IMR-90 (cell line): ENCODE results near the gene BCAS3.

Experiments used
- CEBPB ChIP-seq: IDR thresholded peaks from 2 replicates; pipeline ENCODE4 v1.6.1; 2012; ENCODE audit warnings: low read depth, low read length, improper control_type of control experiment
- CHD1 ChIP-seq: IDR thresholded peaks from 2 replicates; pipeline ENCODE4 v1.6.1; 2012; ENCODE audit warnings: low read depth, low read length, improper control_type of control experiment
- MAFK ChIP-seq: IDR thresholded peaks from 2 replicates; pipeline ENCODE4 v1.6.1; 2012; ENCODE audit warnings: low read depth, low read length, improper control_type of control experiment
- POLR2A ChIP-seq: IDR thresholded peaks from 2 replicates; pipeline ENCODE4 v1.6.1; 2012; ENCODE audit warnings: mild to moderate bottlenecking, low read depth, low read length
- RAD21 ChIP-seq: IDR thresholded peaks from 2 replicates; pipeline ENCODE4 v1.6.1; 2012; ENCODE audit warnings: low read length, improper control_type of control experiment
- RCOR1 ChIP-seq: IDR thresholded peaks from 2 replicates; pipeline ENCODE4 v1.6.1; 2012; ENCODE audit warnings: mild to moderate bottlenecking, low read length, improper control_type of control experiment; ENCODE audit not compliant: insufficient replicate concordance
- RFX5 ChIP-seq: IDR thresholded peaks from 2 replicates; pipeline ENCODE4 v1.8.0; 2012; ENCODE audit warnings: low read depth, mild to moderate bottlenecking, low read length, moderate library complexity
- SMC3 ChIP-seq: fragments of 150-350 bp; IDR thresholded peaks from 2 replicates; pipeline ENCODE4 v1.6.1; 2016; ENCODE audit warnings: low read depth, mild to moderate bottlenecking, antibody characterized with exemption, low read length, moderate library complexity
- TF ChIP-seq, protein P1 (sequence below): fragments of 150-350 bp; IDR thresholded peaks from 2 replicates; pipeline ENCODE4 v1.6.1; 2016; ENCODE audit warnings: low read depth, mild to moderate bottlenecking, low read length, moderate library complexity, borderline replicate concordance
- TF ChIP-seq, protein P2 (sequence below): conservative IDR thresholded peaks from 2 replicates; pipeline ENCODE4 v1.5.1; 2012; ENCODE audit warnings: mild to moderate bottlenecking, low read depth, low read length, improper control_type of control experiment

DNA sequence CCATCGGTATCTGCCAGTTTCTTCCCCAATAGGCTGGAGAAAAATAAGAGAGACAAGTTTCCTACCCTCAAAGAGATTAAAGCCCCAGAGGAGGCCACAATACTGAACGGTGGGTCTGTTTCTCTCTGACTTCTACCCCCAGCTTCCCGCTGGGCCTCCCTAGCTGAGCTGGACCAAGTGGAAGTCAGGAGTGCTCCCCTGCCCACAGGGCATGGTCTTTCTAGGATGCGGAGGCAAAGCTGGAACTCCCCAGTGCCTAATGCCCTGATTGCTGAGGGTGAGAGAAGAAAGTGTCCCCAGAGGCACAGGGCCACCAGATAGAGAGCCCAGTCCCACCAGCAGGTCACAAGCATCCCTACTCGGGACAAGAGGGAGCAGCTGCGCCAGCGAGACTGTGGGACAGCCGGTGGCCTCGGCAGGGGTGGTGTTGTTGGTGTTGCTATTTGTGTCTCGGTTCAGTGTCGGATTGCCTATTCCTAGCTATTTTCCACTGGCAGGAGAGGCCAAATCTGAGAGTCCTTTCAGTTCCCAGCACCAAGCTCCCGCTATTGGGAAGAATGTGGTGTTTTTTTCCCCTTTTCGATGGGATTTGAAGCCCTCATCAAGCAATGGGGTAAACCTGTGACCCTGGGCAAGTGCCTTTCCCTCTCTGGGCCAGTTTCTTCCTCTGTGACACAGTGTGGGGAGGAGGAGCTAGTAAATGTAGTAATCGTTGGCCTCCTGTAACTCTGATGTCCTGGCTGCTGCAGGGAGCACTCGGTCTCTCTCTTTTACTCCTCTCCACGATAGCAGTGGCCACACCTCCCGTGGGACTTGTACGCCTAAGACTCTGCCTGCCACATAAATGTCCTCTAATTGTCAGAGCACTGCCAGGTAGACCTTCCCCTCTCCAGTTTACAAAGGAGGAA lies 699.5 kb downstream of the BCAS3 start:
- TF ChIP-seq, protein P1, sequence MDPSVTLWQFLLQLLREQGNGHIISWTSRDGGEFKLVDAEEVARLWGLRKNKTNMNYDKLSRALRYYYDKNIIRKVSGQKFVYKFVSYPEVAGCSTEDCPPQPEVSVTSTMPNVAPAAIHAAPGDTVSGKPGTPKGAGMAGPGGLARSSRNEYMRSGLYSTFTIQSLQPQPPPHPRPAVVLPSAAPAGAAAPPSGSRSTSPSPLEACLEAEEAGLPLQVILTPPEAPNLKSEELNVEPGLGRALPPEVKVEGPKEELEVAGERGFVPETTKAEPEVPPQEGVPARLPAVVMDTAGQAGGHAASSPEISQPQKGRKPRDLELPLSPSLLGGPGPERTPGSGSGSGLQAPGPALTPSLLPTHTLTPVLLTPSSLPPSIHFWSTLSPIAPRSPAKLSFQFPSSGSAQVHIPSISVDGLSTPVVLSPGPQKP: no peak
- TF ChIP-seq POLR2A (no peak), CEBPB (no peak), RFX5 (no peak), SMC3 (no peak), RAD21 (no peak), CHD1 (no peak), MAFK (no peak), RCOR1 (no peak)
- TF ChIP-seq, protein P2, sequence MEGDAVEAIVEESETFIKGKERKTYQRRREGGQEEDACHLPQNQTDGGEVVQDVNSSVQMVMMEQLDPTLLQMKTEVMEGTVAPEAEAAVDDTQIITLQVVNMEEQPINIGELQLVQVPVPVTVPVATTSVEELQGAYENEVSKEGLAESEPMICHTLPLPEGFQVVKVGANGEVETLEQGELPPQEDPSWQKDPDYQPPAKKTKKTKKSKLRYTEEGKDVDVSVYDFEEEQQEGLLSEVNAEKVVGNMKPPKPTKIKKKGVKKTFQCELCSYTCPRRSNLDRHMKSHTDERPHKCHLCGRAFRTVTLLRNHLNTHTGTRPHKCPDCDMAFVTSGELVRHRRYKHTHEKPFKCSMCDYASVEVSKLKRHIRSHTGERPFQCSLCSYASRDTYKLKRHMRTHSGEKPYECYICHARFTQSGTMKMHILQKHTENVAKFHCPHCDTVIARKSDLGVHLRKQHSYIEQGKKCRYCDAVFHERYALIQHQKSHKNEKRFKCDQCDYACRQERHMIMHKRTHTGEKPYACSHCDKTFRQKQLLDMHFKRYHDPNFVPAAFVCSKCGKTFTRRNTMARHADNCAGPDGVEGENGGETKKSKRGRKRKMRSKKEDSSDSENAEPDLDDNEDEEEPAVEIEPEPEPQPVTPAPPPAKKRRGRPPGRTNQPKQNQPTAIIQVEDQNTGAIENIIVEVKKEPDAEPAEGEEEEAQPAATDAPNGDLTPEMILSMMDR: no peak
